ENCODE measurements around the gene M1AP. TPM values are rescaled to one million over a fixed set of nuclear protein-coding genes. Genes with fewer than 3 reads are reported as not detected.

M1AP gene
- total RNA-seq, 1 experiment from 2014 or later: 7.6 TPM

DNA sequence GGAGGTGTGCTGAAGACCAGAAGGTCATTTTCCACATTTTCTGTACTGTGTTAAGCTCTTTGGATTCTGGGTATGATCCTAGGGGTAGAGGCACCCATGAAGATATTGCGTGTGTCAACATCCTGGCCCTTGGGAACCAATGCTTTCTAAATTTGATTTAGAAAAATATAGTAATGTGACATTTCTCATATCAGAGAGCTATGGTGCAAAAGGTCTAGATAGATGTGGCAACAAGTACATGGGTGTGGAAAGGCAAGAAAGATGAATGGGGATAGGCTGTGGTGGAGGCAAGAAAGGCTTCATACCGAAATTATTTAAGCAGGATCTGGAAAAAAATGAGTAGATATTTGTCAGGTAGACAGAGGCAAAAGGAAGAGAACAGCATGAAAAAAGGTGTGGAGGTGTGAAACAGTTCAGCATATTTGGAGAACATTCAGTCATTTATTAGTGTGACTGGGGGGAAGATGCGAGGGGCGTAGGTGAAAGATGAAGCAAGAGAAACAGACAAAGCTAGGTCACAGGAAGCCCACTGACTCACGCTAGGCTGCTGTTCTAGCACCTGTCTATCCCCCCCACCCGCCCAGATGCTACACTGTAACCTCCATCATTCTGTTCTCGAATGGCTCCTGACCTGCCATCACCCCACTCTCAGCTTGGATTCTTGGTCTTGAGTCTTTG, 81.9 kb downstream of the M1AP start:
- Histone ChIP-seq H3K56ac (ENCODE audit: insufficient read length, low read depth, low read length) (no peak overlapping the region), H3K27ac (ENCODE audit: insufficient read length, low read depth, low read length) (no peak overlapping the region), H3K9me3 (ENCODE audit: control insufficient read depth, low read depth, low read length) (no peaks in the 10 kb centered on the region), H3K4me2 (ENCODE audit: insufficient read depth, insufficient read length, low read length) (no peak overlapping the region), H3T11ph (ENCODE audit: low read length) (no peak overlapping the region), H2AFZ (ENCODE audit: low read length) (no peak overlapping the region), H4K91ac (ENCODE audit: insufficient read length, low read depth, low read length) (no peak overlapping the region), H2BK5ac (ENCODE audit: insufficient read length, low read length) (no peak overlapping the region), H2AK5ac (ENCODE audit: insufficient read length, low read length) (no peak overlapping the region), H3K27me3 (ENCODE audit: insufficient read depth, low read length) (no peaks in the 10 kb centered on the region), H3K23ac (ENCODE audit: insufficient read length, low read depth, low read length) (no peak overlapping the region), H4K20me1 (ENCODE audit: control insufficient read depth, insufficient read depth, insufficient read length) (no peaks in the 10 kb centered on the region), H3K18ac (ENCODE audit: insufficient read length, low read depth, low read length) (no peak overlapping the region), H3K79me1 (ENCODE audit: insufficient read depth, low read depth, low read length, poor library complexity, severe bottlenecking) (no peaks in the 10 kb centered on the region), H3K23me2 (ENCODE audit: insufficient read length, low read depth, low read length, poor library complexity, severe bottlenecking) (no peaks in the 10 kb centered on the region), H3K14ac (ENCODE audit: insufficient read depth, low read length) (no peak overlapping the region), H2BK12ac (ENCODE audit: insufficient read length, low read depth, low read length) (no peak overlapping the region), H4K8ac (replicated peaks; ENCODE audit: insufficient read length, low read depth, low read length) (no peak overlapping the region), H2BK15ac (ENCODE audit: low read depth, low read length) (no peak overlapping the region), H3K4ac (ENCODE audit: low read depth, low read length) (no peak overlapping the region), H4K5ac (ENCODE audit: insufficient read length, low read depth, low read length) (no peak overlapping the region), H2BK120ac (ENCODE audit: low read depth, low read length, poor library complexity, severe bottlenecking) (no peak overlapping the region), H3K9ac (ENCODE audit: extremely low read depth, insufficient read length, low read length) (no peak overlapping the region), H3K4me1 (ENCODE audit: insufficient read depth, low read length) (no peaks in the 10 kb centered on the region), H2BK20ac (ENCODE audit: low read depth, low read length, poor library complexity, severe bottlenecking) (no peak overlapping the region), H3K79me2 (ENCODE audit: insufficient read depth, low read length) (no peaks in the 10 kb centered on the region)
- TF ChIP-seq, protein P1, sequence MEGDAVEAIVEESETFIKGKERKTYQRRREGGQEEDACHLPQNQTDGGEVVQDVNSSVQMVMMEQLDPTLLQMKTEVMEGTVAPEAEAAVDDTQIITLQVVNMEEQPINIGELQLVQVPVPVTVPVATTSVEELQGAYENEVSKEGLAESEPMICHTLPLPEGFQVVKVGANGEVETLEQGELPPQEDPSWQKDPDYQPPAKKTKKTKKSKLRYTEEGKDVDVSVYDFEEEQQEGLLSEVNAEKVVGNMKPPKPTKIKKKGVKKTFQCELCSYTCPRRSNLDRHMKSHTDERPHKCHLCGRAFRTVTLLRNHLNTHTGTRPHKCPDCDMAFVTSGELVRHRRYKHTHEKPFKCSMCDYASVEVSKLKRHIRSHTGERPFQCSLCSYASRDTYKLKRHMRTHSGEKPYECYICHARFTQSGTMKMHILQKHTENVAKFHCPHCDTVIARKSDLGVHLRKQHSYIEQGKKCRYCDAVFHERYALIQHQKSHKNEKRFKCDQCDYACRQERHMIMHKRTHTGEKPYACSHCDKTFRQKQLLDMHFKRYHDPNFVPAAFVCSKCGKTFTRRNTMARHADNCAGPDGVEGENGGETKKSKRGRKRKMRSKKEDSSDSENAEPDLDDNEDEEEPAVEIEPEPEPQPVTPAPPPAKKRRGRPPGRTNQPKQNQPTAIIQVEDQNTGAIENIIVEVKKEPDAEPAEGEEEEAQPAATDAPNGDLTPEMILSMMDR (conservative IDR thresholded peaks at IDR 0.05): no peak
- H3K36me3 Mint-ChIP-seq (ENCODE audit: insufficient read depth in 1 of 3, low read depth in 3 of 3): no peaks in the 10 kb centered on the region
- no CpG with 5 or more reads among the region's 7 CpGs for WGBS (ENCODE audit: extremely low coverage, insufficient read length, low lambda C conversion rate)
- H3K27ac Mint-ChIP-seq: no peak overlapping the region
- no peaks in the 10 kb centered on the region; a peak in 1 of 4 replicates for H3K4me1 Mint-ChIP-seq
- DNase-seq: no peak
- peaks cover 12% of the 10 kb centered on the region for H3K27me3 Mint-ChIP-seq (ENCODE audit: low read depth)
- no peaks in the 10 kb centered on the region for H3K9me3 Mint-ChIP-seq
- no peak overlapping the region for H3K4me3 Mint-ChIP-seq
